LNCaP clone FGC (cell line): Measurements from ENCODE around the gene GBA3.

ENCODE experiments used
- DNase-seq: peaks from one replicate; pipeline ENCODE4 v3.0.0-alpha.2; 2011; ENCODE audit warnings: low read depth
- H3K4me3 ChIP-seq: 2 replicates; pipeline ENCODE4 v1.5.1; 2011; ENCODE audit warnings: mild to moderate bottlenecking, low read depth, low read length, control low read depth
- CTCF ChIP-seq: IDR thresholded peaks from 2 replicates; pipeline ENCODE4 v1.5.1; 2012; ENCODE audit warnings: mild to moderate bottlenecking; ENCODE audit not compliant: control insufficient read depth, insufficient read depth; ENCODE audit errors: extremely low read depth

The GBA3 gene

GRCh38 chr4:22676063-22676462, 16.7 kb upstream of the GBA3 start:
- no peak overlapping the region for H3K4me3 ChIP-seq
- TF ChIP-seq CTCF, result no peak
- DNase-seq, result no peak

- no peak overlapping the region for H3K4me3 ChIP-seq
- TF ChIP-seq CTCF, result no peak
- no peak for DNase-seq
Observed at GRCh38 chr4:22677780-22678179, 15.0 kb upstream of the GBA3 start.

GRCh38 chr4:22678940-22679854, 13.5 kb upstream of the GBA3 start:
- no peak for TF ChIP-seq CTCF
- DNase-seq, result no peak

GRCh38 chr4:22680065-22680642, 12.6 kb upstream of the GBA3 start:
- TF ChIP-seq CTCF, result no peak
- H3K4me3 ChIP-seq, result no peak overlapping the region
- no peak for DNase-seq

More at GRCh38 chr4:22678940-22679854, 13.5 kb upstream of the GBA3 start:
- H3K4me3 ChIP-seq, result no peak overlapping the region

GRCh38 chr4:22683726-22684125, 9.0 kb upstream of the GBA3 start:
- no peak overlapping the region for H3K4me3 ChIP-seq
- TF ChIP-seq CTCF, result no peak
- DNase-seq, result no peak

DNA sequence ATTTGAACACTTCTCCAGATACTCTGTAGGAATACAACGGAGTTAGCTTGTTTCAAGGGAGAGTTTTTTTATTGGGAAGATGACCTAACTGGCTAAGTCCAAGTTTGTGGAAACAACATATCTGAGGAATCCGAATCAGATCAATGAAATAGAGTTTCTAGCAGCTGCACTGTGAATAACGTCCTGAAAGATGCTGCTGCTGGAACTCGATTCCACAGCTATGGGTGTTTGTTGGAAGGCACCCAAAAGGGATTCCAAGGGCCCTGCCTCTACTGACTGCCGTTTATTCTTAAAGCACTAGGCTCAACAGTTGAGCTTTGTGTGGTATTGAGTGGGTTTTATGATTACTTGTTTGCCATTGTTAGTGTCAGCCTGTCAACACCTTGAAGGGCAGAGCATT, 6.6 kb upstream of the GBA3 start:
- DNase-seq, result no peak
- TF ChIP-seq CTCF, result no peak
- no peak overlapping the region for H3K4me3 ChIP-seq
